Ovary (tissue), 9 donors: ENCODE measurements around the gene RNF126. TPM values are rescaled to one million over a fixed set of nuclear protein-coding genes. Genes with fewer than 3 reads are reported as not detected.
A peak's percentile ranks its signal among the peaks of the same experiment; 100 is the strongest.
"Not testable (repeated sequence)": the region's sequence is repeated elsewhere in the genome, so short reads cannot be mapped to it uniquely, and the experiment has no call there.

Source experiments
- DNase-seq, 5 donors: peaks; one replicate each; pipeline ENCODE4 v3.0.0-alpha.2; 2019 to 2020
- H3K27ac ChIP-seq, 2 donors: fragments of 200-600 bp; one replicate each; pipeline versions ENCODE4 v1.5.1 to v1.8.0; 2019 to 2022
- H3K27me3 ChIP-seq: fragments of 200-600 bp; one replicate; pipeline ENCODE4 v1.8.0; 2022
- H3K36me3 ChIP-seq: fragments of 200-600 bp; sonication (generic); one replicate; pipeline ENCODE4 v1.5.1; 2019
- H3K4me1 ChIP-seq: one replicate; pipeline ENCODE4 v1.8.1; 2013; ENCODE audit warnings: mild to moderate bottlenecking, moderate library complexity; ENCODE audit not compliant: insufficient read depth
- H3K4me3 ChIP-seq: fragments of 200-600 bp; sonication (generic); one replicate; pipeline ENCODE4 v1.5.1; 2017
- H3K9me3 ChIP-seq, 2 donors: fragments of 200-600 bp in 1 of 2; sonication (generic) in 1 of 2; one replicate each; pipeline versions ENCODE4 v1.5.1 to v1.8.1; 2013 to 2019; ENCODE audit warnings: mild to moderate bottlenecking in 1 of 2, moderate library complexity in 1 of 2
- EP300 ChIP-seq: sonication (generic); formaldehyde crosslinking; IDR thresholded peaks from one replicate; pipeline ENCODE4 v1.6.1; 2017; ENCODE audit warnings: antibody characterized with exemption
- POLR2A ChIP-seq: fragments of 450-650 bp; IDR thresholded peaks from one replicate; pipeline ENCODE4 v1.6.1; 2017; ENCODE audit warnings: antibody characterized with exemption, mild to moderate bottlenecking, moderate library complexity
- WGBS, 3 donors: extraction: QIAGEN DNeasy Blood & Tissue Kit in 1 of 3; methylation state at CpG; one replicate each; pipeline versions ENCODE4 v1.1.5 to v1.1.7; 2013 to 2017; 5-methylcytosine and 5-hydroxymethylcytosine counted together
- intact Hi-C, 4 donors: fragments of 100-400 bp; cut with DNase I; formaldehyde crosslinking; loops; one replicate each; pipeline versions ENCODE4 v1.11.0 to v1.15.1; 2022 to 2023
- polyA plus RNA-seq, 2 donors: library from polyadenylated mRNA; stranded (reverse); fragments of 200-250 nt in 1 of 2; fragments of 350-450 nt in 1 of 2; fragmentation: Illumina TruSeq in 1 of 2; extraction: RNeasy Lipid Tissue Mini Kit (QIAGEN cat#74804) in 1 of 2; gene quantifications; one replicate each; pipeline ENCODE4 v1.2.3, GENCODE V29; 2013 to 2014
- total RNA-seq, 7 donors: library from RNA; depleted of rRNA in 2 of 7; stranded (reverse); fragments of >200 nt in 2 of 7; fragmentation: NEBNext Ultra II Directional in 3 of 7; extraction: Animal tissue kit (Norgen Biotek cat#: 25700) in 3 of 7; gene quantifications; one replicate each; pipeline versions ENCODE4 v1.1.0 to v1.2.4, GENCODE V29; 2016 to 2023
- TF ChIP-seq, protein P1 (sequence below), 3 donors: fragments of 450-650 bp in 2 of 3; fragments of 200-600 bp in 1 of 3; IDR thresholded peaks; one replicate each; pipeline versions ENCODE4 v1.5.1 to v1.8.0; 2016 to 2022; ENCODE audit warnings: antibody characterized with exemption in 3 of 3, mild to moderate bottlenecking in 1 of 3
- donor health status: DM: no; HTN: no; CAD: no; lungs with moderate emphysema.
- donor health status: DM: no; HTN: no; CAD: no.
- donor health status: Bipolar disorder and iron deficiency.
- donor health status: DM: yes; HTN: yes; CAD: no.
- donor health status: DM: no; HTN: no; CAD: no.
- donor health status: DM: yes; HTN: yes; CAD: no.

Gene RNF126
- total and polyA plus RNA-seq, 9 donors: 1.5 to 52.2 (median 32.2) TPM

DNA sequence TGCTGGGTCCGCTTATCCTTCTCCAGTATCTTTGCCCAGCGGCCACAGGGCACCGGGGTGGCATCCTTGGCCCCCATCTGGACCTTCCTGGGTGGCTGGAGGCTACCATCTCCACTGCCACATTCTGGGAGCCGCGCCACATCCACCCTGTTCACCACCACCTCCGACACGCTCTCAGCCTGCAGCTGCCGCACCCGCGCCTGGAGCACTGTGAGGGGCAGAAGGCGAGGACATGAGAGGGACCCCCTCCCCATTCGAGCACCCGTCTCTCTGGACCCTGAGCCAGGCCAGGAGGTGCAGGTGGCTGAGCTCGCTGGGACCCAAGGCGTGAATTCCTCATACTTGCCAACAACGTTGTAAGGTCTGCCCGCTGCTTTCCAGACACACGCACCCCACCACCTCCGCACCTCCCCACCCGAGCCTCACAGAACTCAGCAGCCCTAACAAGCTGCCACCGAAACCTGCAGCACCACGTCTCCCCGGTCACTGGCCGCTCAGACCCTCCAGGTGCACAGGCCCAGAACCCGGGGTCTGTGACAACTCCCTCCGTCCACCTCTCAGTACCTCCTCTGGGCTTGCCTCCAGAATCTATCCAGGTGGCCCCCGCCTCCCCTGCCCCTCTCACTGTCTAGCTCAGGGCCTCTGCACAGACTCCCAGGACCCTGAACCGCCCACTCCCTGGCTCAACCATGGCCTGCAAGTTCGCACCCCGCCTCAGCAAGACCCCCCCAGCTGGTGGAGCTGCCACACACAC, 32.9 kb downstream of the RNF126 start:
- Histone ChIP-seq H3K27me3 (no peaks in the 10 kb centered on the region), H3K9me3 (no peaks in the 10 kb centered on the region), H3K27ac (no peak overlapping the region), H3K4me1 (peaks cover 12% of the 10 kb centered on the region), H3K36me3 (no peaks in the 10 kb centered on the region), H3K4me3 (no peak overlapping the region)
- TF ChIP-seq EP300: no peak
- TF ChIP-seq, protein P1, sequence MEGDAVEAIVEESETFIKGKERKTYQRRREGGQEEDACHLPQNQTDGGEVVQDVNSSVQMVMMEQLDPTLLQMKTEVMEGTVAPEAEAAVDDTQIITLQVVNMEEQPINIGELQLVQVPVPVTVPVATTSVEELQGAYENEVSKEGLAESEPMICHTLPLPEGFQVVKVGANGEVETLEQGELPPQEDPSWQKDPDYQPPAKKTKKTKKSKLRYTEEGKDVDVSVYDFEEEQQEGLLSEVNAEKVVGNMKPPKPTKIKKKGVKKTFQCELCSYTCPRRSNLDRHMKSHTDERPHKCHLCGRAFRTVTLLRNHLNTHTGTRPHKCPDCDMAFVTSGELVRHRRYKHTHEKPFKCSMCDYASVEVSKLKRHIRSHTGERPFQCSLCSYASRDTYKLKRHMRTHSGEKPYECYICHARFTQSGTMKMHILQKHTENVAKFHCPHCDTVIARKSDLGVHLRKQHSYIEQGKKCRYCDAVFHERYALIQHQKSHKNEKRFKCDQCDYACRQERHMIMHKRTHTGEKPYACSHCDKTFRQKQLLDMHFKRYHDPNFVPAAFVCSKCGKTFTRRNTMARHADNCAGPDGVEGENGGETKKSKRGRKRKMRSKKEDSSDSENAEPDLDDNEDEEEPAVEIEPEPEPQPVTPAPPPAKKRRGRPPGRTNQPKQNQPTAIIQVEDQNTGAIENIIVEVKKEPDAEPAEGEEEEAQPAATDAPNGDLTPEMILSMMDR (IDR thresholded peaks at IDR 0.05): no peak
- no peak for TF ChIP-seq POLR2A
- intact Hi-C loops: loop anchor here in 1 of 4 donors (10.0 kb wide), 1 partner anchor 95 kb away; the partner anchor contains the start of gene CDC34
- WGBS, 3 donors: 87 to 91% (median 89%) methylated on average over 30 of the region's 30 CpGs
- DNase-seq: peak in 1 of 5 donors; percentile 32

DNA sequence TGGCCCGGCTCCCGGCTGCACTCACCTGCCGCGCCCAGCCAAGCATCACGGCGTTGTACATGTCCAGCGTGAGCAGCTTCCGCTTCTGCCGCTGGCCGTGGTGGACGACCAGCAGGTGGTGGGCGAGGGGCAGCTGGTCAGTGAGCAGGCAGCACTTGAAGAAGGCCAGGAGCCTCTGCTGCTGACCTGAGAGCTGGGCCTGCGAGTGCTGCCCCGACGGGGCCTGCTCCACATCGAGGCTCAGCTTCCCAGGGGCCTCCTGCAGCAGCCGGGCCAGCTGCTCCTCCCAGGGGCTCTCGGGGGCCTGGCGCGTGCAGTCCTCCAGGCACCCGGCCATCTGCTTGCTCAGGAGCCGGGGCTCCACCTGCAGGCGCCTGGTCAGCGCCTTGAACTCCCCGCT, 33.5 kb downstream of the RNF126 start:
- not testable (repeated sequence) for H3K27ac ChIP-seq, H3K4me3 ChIP-seq, H3K27me3 ChIP-seq, DNase-seq, H3K9me3 ChIP-seq, H3K36me3 ChIP-seq
- intact Hi-C loops: loop anchor here in 1 of 4 donors (10.0 kb wide), 1 partner anchor 95 kb away; the partner anchor contains the start of gene CDC34
- WGBS, 3 donors: 57 to 61% (median 58%) methylated on average over 25 of the region's 25 CpGs
- peaks cover 12% of the 10 kb centered on the region for H3K4me1 ChIP-seq

DNA sequence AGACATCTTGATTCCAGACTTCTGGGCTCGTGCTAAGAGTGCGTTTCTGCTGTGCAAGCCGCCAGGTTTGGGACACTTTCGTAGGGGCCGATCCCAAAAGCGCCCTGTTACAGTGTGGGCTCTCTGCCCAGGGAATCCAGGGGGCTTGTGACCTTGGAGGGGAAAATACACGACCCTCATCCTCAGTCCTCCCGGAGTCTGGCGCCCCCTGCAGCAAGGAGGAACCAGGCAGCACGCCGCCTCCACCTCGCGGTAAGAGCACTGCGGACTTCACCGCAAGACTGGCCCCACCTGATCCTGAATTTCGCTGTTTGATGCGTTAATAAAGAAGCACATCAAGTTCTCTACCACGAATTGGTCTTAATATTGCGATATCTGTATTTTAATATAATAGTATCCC, 34.8 kb downstream of the RNF126 start:
- H3K27ac ChIP-seq: no peak overlapping the region
- no peak for TF ChIP-seq POLR2A
- TF ChIP-seq, protein P1 (IDR thresholded peaks at IDR 0.05): no peak
- no peak for TF ChIP-seq EP300
- WGBS, 3 donors: 83 to 86% (median 83%) methylated on average over 18 to 19 of the region's 19 CpGs
- H3K4me1 ChIP-seq: peaks cover 5% of the 10 kb centered on the region
- no peaks in the 10 kb centered on the region for H3K36me3 ChIP-seq
- intact Hi-C loops: loop anchor here in 1 of 4 donors (10.0 kb wide), 1 partner anchor 93 kb away; the partner anchor contains the start of gene CDC34
- no peak overlapping the region for H3K4me3 ChIP-seq
- no peak for DNase-seq
- H3K9me3 ChIP-seq: no peaks in the 10 kb centered on the region
- H3K27me3 ChIP-seq: no peaks in the 10 kb centered on the region

DNA sequence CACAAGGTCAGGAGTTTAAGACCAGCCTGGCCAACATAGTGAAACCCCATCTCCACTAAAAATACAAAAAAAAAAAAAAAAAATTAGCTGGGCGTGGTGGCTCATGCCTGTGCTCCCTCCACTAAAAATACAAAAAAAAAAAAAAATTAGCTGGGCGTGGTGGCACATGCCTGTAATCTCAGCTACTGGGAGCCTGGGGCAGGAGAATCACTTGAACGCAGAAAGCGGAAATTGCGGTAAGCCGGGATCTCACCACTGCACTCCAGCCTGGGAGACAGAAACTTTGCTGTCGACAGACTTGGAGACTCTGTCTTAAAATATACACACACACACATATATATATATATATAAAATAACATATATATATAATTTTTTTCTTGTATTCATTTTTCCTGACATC, 36.4 kb downstream of the RNF126 start:
- H3K9me3 ChIP-seq, H3K4me1 ChIP-seq, DNase-seq, H3K27me3 ChIP-seq, H3K36me3 ChIP-seq, H3K4me3 ChIP-seq, H3K27ac ChIP-seq: not testable (repeated sequence)
- intact Hi-C loops: loop anchor here in 1 of 4 donors (10.0 kb wide), 1 partner anchor 92 kb away; the partner anchor contains the start of gene CDC34
- 95 to 98% (median 96%) methylated on average over 7 of the region's 7 CpGs for WGBS, 3 donors

DNA sequence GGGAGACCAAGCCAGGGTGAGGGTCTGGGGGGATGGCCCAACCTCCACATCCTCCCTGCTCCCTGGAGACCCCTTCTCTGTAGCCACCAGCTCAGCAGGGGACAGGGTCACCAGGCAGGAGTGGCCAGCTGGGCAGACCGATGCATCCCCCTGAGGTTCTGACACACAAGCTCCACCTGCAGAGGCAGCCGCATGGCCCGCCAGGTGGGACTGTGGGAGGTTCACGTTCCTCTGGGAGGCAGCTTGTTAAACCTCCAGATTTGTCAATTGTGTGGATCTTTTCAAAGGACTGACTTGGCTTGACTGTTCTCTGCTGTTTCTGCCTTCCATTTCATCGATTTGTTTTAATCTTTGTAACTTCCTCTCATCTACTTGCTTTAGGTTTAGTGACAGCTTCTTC, 37.8 kb downstream of the RNF126 start:
- TF ChIP-seq POLR2A (no peak), EP300 (no peak)
- TF ChIP-seq, protein P1 (IDR thresholded peaks at IDR 0.05): no peak
- H3K36me3 ChIP-seq: no peaks in the 10 kb centered on the region
- WGBS, 3 donors: 80 to 87% (median 85%) methylated on average over 5 of the region's 5 CpGs

More for the DNA sequence above, 37.8 kb downstream of the RNF126 start:
- H3K9me3 ChIP-seq: no peaks in the 10 kb centered on the region
- no peaks in the 10 kb centered on the region for H3K4me1 ChIP-seq
- no peak overlapping the region for H3K4me3 ChIP-seq
- no peak for DNase-seq
- H3K27me3 ChIP-seq: no peaks in the 10 kb centered on the region
- no peak overlapping the region for H3K27ac ChIP-seq
- intact Hi-C loops: loop anchor here in 1 of 4 donors (10.0 kb wide), 1 partner anchor 90 kb away; the partner anchor contains the start of gene CDC34
